Measurements from ENCODE around the gene NOP16. TPM values are rescaled to one million over a fixed set of nuclear protein-coding genes. Genes with fewer than 3 reads are reported as not detected.
"Not testable (repeated sequence)": the region's sequence is repeated elsewhere in the genome, so short reads cannot be mapped to it uniquely, and the experiment has no call there.

The NOP16 gene
- total RNA-seq, 2 donors from 2014 or later = 17.9 to 19.2 TPM

DNA sequence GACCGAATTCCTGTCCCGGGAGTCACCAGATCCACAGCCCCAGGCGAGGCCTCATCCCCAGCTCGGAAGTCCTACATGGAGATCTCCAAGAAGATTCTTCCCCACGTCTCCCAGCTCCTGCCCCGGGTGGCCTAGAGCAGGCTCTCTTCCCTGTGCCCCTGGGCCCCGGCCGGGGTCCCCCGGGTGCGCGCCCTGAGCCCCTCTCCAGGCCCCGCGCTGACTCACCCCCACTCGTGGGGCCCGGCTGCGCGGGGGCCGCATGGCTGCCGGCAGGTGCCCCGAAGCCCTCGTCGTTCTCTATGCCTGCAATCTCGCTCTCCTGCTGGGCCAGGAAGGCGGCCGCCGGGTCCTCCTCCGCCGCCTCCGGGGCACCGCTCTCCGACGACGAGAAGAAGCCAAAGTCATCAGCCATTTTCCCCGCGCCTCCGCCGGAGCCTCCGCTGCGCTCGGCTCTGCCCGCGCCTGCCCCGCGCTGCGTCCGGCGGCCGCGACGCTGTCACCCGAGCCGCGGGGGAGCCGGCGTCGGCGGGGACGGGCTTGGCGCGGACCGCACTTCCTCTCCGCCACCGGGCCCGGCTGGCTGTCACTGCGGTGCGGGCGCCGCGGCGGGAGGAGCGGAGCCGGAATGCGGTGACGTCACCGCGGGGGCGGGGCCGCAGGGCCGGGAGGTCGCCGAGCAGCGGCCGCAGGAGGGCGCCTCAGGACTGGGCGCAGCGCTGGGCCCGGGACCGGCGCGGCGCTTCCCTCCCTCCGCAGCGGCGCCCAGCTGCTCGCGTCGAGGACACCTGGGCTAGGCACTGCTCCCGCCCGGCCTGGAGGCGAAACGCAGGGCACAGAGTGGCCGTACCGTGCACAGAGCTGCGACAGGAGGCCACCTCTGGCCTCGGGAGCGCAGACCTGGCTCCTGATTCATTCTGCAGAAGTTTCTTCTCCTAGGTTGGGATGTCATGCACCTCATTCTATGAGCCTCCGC, 27.8 kb upstream of the NOP16 start, which contains the start of gene CLTB:
CLTB (minus strand) TSS at position 588 of the 973 bp plus-strand sequence; CDS start at position 412, 176 bp downstream.
- H3K36me3 Mint-ChIP-seq (ENCODE audit: low read depth) = peaks cover 2% of the 10 kb centered on the region
- peaks cover 31% of the 10 kb centered on the region for H3K4me1 Mint-ChIP-seq
- peak; percentile 94 for ATAC-seq

DNA sequence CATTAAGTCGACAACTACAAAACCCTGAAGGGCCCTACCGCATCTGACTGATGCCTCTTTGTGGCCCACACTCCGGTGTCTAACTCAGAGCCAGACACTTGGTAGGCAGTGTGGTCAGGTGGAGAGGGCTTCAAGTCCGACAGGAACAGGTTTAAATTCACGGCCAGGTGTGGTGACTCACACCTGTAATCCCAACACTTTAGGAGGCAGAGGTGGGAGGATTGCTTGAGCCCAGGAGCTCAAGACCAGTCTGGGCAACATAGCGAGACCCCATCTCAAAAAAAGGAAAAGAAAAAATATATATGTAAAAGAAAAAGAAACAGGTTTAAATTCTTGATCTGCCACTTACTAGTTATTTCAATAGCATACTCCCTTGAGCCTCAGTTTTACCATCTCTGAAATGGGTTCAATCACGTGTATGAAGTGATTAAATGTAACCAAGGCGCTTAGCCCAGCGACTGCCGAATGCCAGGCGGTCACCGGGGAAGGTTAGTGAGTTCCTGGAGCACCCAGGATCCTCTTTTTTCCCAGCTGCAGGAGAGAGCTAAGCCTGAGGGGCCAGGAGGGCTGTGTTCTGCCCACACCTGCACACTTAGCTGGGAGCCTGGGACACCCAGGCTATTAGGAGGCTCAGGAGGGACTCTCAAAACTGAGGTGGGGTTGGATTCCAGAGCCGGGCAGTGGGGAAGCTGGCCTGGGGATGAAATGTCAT, 27.0 kb upstream of the NOP16 start:
- DNase-seq (no peak), ATAC-seq (no peak)
- Mint-ChIP-seq H3K36me3 (ENCODE audit: low read depth) (no peaks in the 10 kb centered on the region), H3K4me1 (peaks cover 37% of the 10 kb centered on the region), H3K4me3 (peak overlapping the region; percentile 89), H3K27ac (peak overlapping the region; percentile 85), H3K27me3 (peaks cover 2% of the 10 kb centered on the region)
- H3K9me3 ChIP-seq (ENCODE audit: control insufficient read depth, low read length, poor library complexity, severe bottlenecking) = no peaks in the 10 kb centered on the region

More for the DNA sequence above, 27.8 kb upstream of the NOP16 start, which contains the start of gene CLTB:
- H3K4me3 Mint-ChIP-seq = peak within 1 kb of the TSS; percentile 89
- DNase-seq = peak; percentile 77 to 97 (median 92)
- H3K27me3 Mint-ChIP-seq = peaks cover 7% of the 10 kb centered on the region
- H3K9me3 ChIP-seq (ENCODE audit: control insufficient read depth, low read length, poor library complexity, severe bottlenecking) = no peaks in the 10 kb centered on the region
- peak within 1 kb of the TSS; percentile 85 for H3K27ac Mint-ChIP-seq

DNA sequence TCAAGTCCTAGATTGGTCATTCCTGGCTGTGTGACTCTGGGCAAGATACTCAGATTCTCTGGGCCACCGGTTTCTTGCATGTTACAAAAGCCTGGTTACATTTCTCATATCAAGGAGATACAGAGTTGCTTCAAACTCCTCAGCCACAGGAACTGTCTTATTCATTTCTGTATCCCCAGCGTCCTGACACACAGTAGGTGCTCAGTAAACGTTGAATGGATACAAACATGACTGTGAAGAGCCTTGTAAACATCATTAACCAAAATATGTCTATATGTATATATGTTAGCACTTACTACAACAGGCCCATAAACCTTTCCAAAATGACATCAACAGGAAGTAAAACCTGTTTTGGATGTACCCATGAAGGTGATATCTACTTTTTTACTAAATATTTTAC, 26.3 kb upstream of the NOP16 start:
- Mint-ChIP-seq H3K27me3 (no peaks in the 10 kb centered on the region), H3K36me3 (ENCODE audit: low read depth) (peaks cover 4% of the 10 kb centered on the region), H3K4me3 (peak overlapping the region; percentile 47), H3K4me1 (peaks cover 40% of the 10 kb centered on the region), H3K27ac (peak overlapping the region; percentile 85)
- ATAC-seq = no peak
- H3K9me3 ChIP-seq (ENCODE audit: control insufficient read depth, low read length, poor library complexity, severe bottlenecking) = no peaks in the 10 kb centered on the region
- no peak for DNase-seq

DNA sequence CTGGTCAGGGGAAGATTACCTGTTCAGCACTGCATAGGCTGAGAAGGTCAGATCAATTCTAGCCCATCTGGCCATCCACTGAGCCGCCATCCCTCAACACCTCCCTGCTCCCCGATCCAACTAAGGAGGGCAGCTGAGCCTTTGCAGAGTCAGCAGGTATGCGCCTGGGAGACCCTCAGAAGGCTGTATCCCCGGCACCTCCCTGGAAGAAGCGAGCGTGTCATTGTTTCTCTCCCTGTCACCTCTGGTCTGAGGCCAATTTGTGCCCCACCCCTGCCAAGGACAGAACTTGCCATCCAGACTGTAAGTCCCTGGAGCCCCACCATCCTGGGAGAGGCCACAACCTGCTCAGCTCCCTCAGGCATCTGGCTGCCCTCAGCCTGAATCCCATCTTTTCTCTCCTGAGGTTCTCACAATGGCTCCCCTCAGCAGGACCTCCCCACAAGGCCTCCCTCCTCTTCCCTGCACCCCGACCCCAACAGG, 25.4 kb upstream of the NOP16 start:
- H3K9me3 ChIP-seq (ENCODE audit: control insufficient read depth, low read length, poor library complexity, severe bottlenecking) = no peaks in the 10 kb centered on the region
- Mint-ChIP-seq H3K36me3 (ENCODE audit: low read depth) (peaks cover 4% of the 10 kb centered on the region), H3K27me3 (no peaks in the 10 kb centered on the region), H3K4me3 (no peak overlapping the region), H3K4me1 (peaks cover 40% of the 10 kb centered on the region), H3K27ac (peak overlapping the region; percentile 85)
- DNase-seq (no peak), ATAC-seq (no peak)

DNA sequence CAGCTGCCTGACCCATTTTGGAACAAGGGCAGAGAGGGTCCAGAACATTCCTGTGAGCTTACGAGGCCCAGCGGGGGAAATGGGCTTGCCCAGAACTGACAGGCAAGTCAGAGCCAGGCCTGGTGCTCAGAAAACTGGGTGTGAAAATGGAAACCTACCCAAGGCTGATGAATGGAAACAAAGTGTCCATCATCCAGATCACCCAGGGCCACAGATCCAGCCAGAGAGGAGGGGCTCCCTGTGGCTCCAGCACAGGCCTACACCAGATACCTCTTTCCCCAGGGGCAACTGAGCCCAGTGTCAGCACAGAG, 24.8 kb upstream of the NOP16 start:
- H3K36me3 Mint-ChIP-seq (ENCODE audit: low read depth) = peaks cover 4% of the 10 kb centered on the region
- H3K9me3 ChIP-seq (ENCODE audit: control insufficient read depth, low read length, poor library complexity, severe bottlenecking) = no peaks in the 10 kb centered on the region
- ATAC-seq = no peak
- H3K4me3 Mint-ChIP-seq = no peak overlapping the region
- peaks cover 40% of the 10 kb centered on the region for H3K4me1 Mint-ChIP-seq
- DNase-seq = no peak
- no peaks in the 10 kb centered on the region for H3K27me3 Mint-ChIP-seq
- H3K27ac Mint-ChIP-seq = peak overlapping the region; percentile 34

DNA sequence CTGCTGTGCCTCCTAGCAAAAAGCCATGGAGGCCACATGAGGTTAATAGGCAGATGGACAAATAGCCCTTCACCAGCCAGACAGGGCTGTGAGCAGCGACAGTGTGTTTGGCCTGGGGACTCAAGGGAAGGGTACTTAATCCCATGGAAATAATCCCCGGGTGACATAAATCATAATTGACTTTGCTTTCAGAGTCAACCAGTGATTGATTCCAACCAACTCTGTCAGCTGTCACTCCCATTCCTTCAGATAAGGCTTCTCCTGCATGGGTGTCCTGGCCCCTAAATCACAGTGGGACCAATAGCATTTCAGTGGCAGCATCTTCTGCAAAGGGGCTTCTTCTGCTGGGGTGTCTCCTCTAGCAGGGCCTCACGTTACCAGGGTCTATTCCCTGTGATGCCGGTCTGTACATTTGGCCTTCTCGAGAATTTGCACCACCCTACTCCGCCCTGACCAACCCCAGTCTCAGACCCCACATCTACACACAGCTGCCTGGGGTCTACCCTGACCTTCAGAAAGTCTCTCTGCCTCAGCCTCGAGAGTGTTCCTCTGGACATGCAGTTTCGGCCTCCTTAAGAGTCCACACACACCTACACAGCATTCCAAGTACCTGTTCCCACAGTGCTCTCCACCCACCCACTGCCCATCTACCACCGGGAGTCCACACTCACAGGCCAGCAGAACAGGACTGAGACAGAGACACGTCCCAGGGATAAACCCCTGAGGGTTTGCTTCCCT, 24.3 kb upstream of the NOP16 start:
- no peaks in the 10 kb centered on the region for H3K9me3 ChIP-seq (ENCODE audit: control insufficient read depth, low read length, poor library complexity, severe bottlenecking)
- Mint-ChIP-seq H3K27ac (peak overlapping the region; percentile 34), H3K4me1 (peaks cover 40% of the 10 kb centered on the region), H3K4me3 (no peak overlapping the region), H3K36me3 (ENCODE audit: low read depth) (peaks cover 4% of the 10 kb centered on the region), H3K27me3 (no peaks in the 10 kb centered on the region)
- no peak for ATAC-seq
- no peak for DNase-seq

DNA sequence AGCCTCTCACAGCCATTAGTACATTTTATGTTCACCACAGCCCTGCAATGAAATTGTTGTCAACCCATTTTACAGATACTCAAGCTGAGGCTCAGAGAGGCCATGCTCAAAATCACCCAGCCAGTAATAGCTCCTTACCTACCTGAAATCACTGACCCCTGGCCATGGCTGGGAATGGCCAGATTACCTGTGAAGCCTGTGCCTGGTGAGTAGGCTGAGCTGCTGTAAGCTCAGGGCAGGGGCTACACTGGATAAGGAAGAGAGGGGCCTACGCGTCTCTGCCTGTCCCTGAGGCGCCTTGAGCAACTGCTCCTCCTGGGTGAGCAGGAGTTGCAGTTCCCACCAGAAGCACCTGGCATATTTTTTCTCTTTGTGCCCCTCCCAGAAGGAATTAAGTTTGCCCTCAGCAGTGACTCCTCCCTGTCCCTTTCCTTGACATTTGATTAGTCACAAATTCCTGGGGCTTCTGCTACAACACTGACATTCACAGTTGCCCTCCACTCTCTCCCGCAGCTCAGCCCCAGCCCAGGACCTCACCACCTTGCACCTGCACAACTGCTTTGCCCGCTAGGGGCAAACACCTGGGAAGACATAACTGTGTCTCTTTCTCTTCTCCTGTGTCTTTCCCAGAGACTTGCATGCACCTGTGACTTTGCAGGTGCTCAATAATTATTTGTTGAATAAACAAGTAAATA, 22.2 kb upstream of the NOP16 start:
- H3K4me3 Mint-ChIP-seq = peak overlapping the region; percentile 36
- no peak for ATAC-seq
- H3K27ac Mint-ChIP-seq = no peak overlapping the region
- H3K27me3 Mint-ChIP-seq = no peaks in the 10 kb centered on the region
- H3K4me1 Mint-ChIP-seq = peaks cover 39% of the 10 kb centered on the region
- no peaks in the 10 kb centered on the region for H3K9me3 ChIP-seq (ENCODE audit: control insufficient read depth, low read length, poor library complexity, severe bottlenecking)
- H3K36me3 Mint-ChIP-seq (ENCODE audit: low read depth) = peaks cover 4% of the 10 kb centered on the region
- no peak for DNase-seq

DNA sequence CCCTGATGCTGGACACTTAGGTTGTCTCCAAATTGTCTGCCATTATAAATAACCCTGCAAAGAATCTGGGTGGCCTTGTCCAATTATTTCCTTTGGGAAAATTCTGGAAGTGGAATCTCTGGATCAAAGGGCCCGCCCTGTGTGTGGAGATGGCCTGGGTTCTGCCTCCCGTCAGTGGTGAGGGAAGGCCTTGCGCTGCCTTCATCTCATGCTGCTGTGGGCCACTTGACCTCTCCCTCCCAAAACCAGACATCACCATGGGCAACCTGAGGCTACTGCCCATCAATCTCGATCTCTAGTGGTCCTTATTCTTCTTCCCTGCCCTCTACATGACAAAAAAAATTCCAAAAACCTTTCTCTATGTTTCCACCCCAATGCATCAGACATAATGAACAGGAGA, 21.4 kb upstream of the NOP16 start:
- peaks cover 32% of the 10 kb centered on the region for H3K4me1 Mint-ChIP-seq
- no peak overlapping the region for H3K4me3 Mint-ChIP-seq
- no peak for DNase-seq
- H3K36me3 Mint-ChIP-seq (ENCODE audit: low read depth) = peaks cover 4% of the 10 kb centered on the region
- ATAC-seq = no peak
- H3K27ac Mint-ChIP-seq = no peak overlapping the region
- H3K27me3 Mint-ChIP-seq = no peaks in the 10 kb centered on the region
- no peaks in the 10 kb centered on the region for H3K9me3 ChIP-seq (ENCODE audit: control insufficient read depth, low read length, poor library complexity, severe bottlenecking)

DNA sequence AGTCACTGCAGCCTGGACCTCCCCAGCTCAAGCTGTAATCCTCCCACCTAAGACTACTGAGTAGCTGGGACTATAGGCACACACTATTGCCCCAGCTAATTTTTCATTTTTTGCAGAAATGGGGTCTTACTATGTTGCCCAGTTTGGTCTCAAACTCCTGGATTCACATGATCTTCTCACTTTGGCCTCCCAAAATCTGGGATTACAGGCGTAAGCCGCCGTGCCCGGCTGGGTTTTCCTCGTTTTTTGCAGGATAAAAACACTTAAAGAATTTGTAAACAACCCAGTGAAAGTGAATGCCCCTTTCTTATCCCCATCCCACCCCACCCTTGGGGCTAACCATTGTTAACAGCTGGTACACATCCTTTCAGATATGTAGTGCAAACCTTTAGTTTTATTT, 20.2 kb upstream of the NOP16 start:
- no peaks in the 10 kb centered on the region for H3K9me3 ChIP-seq (ENCODE audit: control insufficient read depth, low read length, poor library complexity, severe bottlenecking)
- no peak for DNase-seq
- no peaks in the 10 kb centered on the region for H3K27me3 Mint-ChIP-seq
- no peak for ATAC-seq
- no peak overlapping the region for H3K4me3 Mint-ChIP-seq
- peaks cover 4% of the 10 kb centered on the region for H3K36me3 Mint-ChIP-seq (ENCODE audit: low read depth)
- peaks cover 23% of the 10 kb centered on the region for H3K4me1 Mint-ChIP-seq
- H3K27ac Mint-ChIP-seq = no peak overlapping the region

DNA sequence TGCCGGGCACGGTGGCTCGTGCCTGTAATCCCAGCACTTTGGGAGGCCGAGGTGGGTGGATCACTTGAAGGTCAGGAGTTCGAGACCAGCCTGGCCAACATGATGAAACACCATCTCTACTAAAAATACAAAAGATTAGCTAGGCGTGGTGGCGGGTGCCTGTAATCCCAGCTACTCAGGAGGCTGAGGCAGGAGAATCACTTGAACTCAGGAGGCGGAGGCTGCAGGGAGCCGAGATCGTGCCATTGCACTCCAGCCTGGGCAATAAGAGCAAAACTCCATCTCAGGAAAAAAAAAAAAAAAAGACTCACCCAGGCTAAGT, 19.8 kb upstream of the NOP16 start:
- peaks cover 22% of the 10 kb centered on the region for H3K4me1 Mint-ChIP-seq
- H3K27me3 Mint-ChIP-seq; H3K27ac Mint-ChIP-seq; H3K36me3 Mint-ChIP-seq (ENCODE audit: low read depth); DNase-seq; H3K4me3 Mint-ChIP-seq; H3K9me3 ChIP-seq (ENCODE audit: control insufficient read depth, low read length, poor library complexity, severe bottlenecking); ATAC-seq: not testable (repeated sequence)

DNA sequence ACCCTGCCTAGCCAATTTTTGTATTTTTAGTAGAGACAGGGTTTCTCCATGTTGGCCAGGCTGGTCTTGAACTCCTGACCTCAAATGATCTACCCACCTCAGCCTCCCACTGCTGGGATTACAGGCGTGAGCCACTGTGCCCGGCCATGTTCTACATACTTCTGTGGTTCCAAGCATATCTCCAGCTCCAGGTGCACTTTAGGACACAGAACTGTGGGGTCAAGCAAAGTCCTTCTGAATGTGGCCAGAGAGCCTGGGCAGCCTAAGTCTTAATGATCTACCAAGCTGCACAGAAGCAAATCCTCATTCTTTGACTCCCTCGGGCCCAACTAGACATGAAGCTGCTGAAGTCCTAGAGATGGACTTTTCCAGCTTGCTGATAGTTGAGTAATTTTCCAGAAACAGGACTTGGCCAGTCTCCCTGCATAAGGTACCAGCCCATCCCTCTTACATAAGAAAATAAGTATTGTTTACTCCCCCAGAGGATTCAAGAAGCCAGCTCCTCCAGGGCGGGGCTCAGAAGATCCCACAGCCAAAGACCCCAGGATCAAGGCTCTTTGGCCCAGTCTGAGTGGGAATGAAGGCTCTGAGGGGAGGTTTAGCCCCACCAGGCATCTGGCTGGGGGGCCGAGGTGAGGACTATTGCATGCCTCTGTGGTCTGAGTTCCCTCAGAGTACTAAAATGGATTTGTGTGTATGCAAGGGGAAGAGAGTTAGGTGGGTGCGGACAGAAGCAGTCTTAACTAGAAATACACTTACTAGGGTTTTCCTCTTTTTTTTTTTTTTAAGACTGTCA, 19.3 kb upstream of the NOP16 start:
- H3K36me3 Mint-ChIP-seq (ENCODE audit: low read depth) = peaks cover 4% of the 10 kb centered on the region
- no peak overlapping the region for H3K4me3 Mint-ChIP-seq
- no peak overlapping the region for H3K27ac Mint-ChIP-seq
- no peak for ATAC-seq
- DNase-seq = no peak
- peaks cover 16% of the 10 kb centered on the region for H3K4me1 Mint-ChIP-seq
- no peaks in the 10 kb centered on the region for H3K9me3 ChIP-seq (ENCODE audit: control insufficient read depth, low read length, poor library complexity, severe bottlenecking)
- no peaks in the 10 kb centered on the region for H3K27me3 Mint-ChIP-seq

DNA sequence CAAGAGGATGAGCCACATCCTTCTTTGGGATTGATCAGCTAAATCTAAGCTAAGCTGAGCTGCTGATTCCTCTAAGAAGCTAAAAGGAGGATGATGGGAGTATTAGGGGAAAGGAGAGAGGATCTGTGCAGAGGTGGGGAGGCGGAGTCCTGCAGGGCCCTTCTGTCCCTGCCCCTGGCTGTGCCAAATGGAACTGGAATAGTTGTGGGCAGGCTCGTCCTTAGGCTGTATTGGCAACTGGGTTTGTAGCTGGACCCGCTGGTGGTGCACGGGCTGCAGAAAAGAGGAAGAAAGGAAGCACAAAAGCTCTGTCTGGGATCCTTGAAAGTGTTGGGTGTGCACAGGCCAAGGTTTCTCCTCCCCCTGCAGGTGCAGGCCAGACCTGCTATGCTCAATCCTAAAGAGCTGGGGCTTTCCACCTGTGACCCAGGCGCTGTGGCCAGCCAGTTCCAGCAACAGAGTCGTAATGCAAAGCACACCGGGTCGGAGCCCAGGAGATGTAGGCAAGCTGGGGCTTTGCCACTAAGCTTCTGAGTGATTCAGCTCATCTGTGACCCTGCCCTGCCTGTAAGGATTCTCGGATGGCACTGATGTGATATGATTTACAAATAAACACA, 18.1 kb upstream of the NOP16 start:
- Mint-ChIP-seq H3K27ac (no peak overlapping the region), H3K4me1 (peaks cover 17% of the 10 kb centered on the region), H3K36me3 (ENCODE audit: low read depth) (peaks cover 4% of the 10 kb centered on the region), H3K4me3 (no peak overlapping the region), H3K27me3 (no peaks in the 10 kb centered on the region)
- no peaks in the 10 kb centered on the region for H3K9me3 ChIP-seq (ENCODE audit: control insufficient read depth, low read length, poor library complexity, severe bottlenecking)
- ATAC-seq (no peak), DNase-seq (no peak)
